ENCODE measurements around the gene ARF1. TPM values are rescaled to one million over a fixed set of nuclear protein-coding genes. Genes with fewer than 3 reads are reported as not detected.

Gene ARF1
- total and polyA plus RNA-seq, 10 of the 15 experiments (the other 5 are each of a cell fraction or from before 2014, with no cell fraction given) = 48.4 to 508 (median 283) TPM

DNA sequence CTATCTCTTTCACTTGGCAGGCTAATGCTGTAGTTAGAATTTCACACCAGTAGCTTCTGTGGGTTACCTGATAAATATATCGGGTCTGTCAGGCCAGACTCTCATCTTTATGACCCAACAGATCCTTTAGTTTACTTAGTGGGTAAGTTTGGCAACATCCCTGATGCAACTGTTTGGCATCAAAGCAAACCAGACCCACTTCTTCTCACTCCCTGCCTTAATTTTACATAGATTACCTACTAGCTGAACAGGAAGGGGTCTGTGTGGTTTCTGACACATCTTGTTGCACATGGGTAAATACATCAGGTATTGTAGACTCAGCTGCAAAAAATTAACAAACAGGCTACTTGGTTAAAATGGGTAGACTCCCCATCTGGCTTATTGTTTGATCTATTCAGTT lies 54.4 kb downstream of the ARF1 start:
- POLR2A ChIA-PET = no interaction called here
- CTCF ChIA-PET = interaction anchor here (1.3 to 6.1 kb wide), 4 partner anchors 27 to 378 kb away, joined by 3 to 54 read pairs (median 6); partner anchors contain the start of genes IBA57 and MRPL55
- intact Hi-C loops (cut with micrococcal nuclease; ENCODE audit: unreplicated experiment) (no loop called here), in situ Hi-C loops (cut with MboI) (loop anchor here (5.0 kb wide), 1 partner anchor 35 kb away; no protein-coding TSS in a partner anchor)
- BruUV-seq (replicated peaks) = no TSS peak
- Histone ChIP-seq H3K27ac (ENCODE audit: control insufficient read depth, insufficient read depth) (no peak overlapping the region), H3K36me3 (ENCODE audit: control insufficient read depth in 2 of 2, insufficient read depth in 2 of 2, low read length in 1 of 2) (peaks cover 0 to 3% of the 10 kb centered on the region in 2 experiments; a peak in 1 of 4 replicates), H3K27me3 (replicated peaks in 1 of 2; ENCODE audit: control insufficient read depth in 2 of 2, insufficient read depth in 2 of 2, low read length in 1 of 2) (no peaks in the 10 kb centered on the region; a peak in 2 of 4 replicates), H3K9me3 (replicated peaks; ENCODE audit: control insufficient read depth, insufficient read depth, low read length) (no peaks in the 10 kb centered on the region), H2AFZ (ENCODE audit: control insufficient read depth, low read depth, low read length) (no peak overlapping the region), H4K20me1 (ENCODE audit: control insufficient read depth, insufficient read depth) (0 out of 2 replicates have a peak, but pooled peaks cover 3% of the 10 kb centered on the region), H3K79me2 (ENCODE audit: control insufficient read depth, insufficient read depth, low read length) (peaks cover 18% of the 10 kb centered on the region), H3K4me1 (ENCODE audit: control insufficient read depth, insufficient read depth, low read length) (peaks cover 11% of the 10 kb centered on the region), H3K4me3 (no peak overlapping the region), H3K9ac (ENCODE audit: control insufficient read depth, insufficient read depth, low read length) (no peak overlapping the region), H3K4me2 (ENCODE audit: control insufficient read depth, insufficient read depth) (no peak overlapping the region)
- DNase-seq (ENCODE audit: low read depth, low spot score) (no peak), FAIRE-seq (no peak), ATAC-seq (no peak)
- TF ChIP-seq, protein P1, sequence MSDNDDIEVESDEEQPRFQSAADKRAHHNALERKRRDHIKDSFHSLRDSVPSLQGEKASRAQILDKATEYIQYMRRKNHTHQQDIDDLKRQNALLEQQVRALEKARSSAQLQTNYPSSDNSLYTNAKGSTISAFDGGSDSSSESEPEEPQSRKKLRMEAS (IDR thresholded peaks at IDR 0.05; ENCODE audit: low read depth, low read length) = no peak
- TF ChIP-seq RUNX3 (IDR thresholded peaks at IDR 0.05; ENCODE audit: low read length) = 0 out of 2 replicates have a peak, but pooled peaks have one; percentile 21
- RAD21 ChIA-PET (ENCODE audit: unreplicated experiment) = interaction anchor here (3.1 kb wide), 1 partner anchor 29 kb away, joined by 13 read pairs; the partner anchor contains the start of gene IBA57
- SMC1A ChIA-PET (ENCODE audit: uncharacterized antibody, unreplicated experiment) = interaction anchor here (0.8 to 1.9 kb wide), 3 partner anchors 11 to 30 kb away, joined by 3 to 7 read pairs (median 3); no protein-coding TSS in a partner anchor
- WGBS (ENCODE audit: insufficient coverage, insufficient replicate concordance, low lambda C conversion rate, missing lambda C conversion rate) = 0% methylated on average over 1 of the region's 1 CpG

DNA sequence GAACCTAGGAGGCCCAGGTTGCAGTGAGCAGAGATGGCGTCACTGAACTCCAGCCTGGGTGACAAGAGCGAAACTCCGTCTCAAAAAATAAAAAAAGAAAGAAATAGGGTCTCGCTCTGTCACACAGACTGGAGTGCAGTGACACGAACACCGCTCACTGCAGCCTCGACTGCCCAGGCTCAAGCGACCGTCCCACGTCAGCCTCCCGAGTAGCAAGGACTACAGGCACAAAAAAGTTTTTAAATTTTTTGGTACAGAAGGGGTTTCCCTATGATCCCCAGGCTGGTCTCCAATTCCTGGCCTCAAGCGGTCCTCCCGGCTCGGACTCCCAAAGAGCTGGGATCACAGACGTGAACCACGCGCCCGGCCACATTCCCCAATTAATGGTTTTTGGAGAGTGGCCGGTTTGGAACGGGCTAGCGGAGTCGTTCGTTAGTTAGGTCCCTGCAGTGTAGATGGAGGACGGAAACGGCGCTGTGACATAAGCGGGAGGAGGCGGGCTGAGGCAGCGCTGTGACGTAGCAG lies 57.0 kb downstream of the ARF1 start:
- peak overlapping the region; percentile 74 for H3K4me2 ChIP-seq (ENCODE audit: control insufficient read depth, insufficient read depth)
- ATAC-seq (no peak), DNase-seq (ENCODE audit: low read depth, low spot score) (no peak), FAIRE-seq (peak; percentile 100)
- SMC1A ChIA-PET (ENCODE audit: uncharacterized antibody, unreplicated experiment) = interaction anchor here (1.0 to 2.4 kb wide), 4 partner anchors 9 to 27 kb away, joined by 3 to 9 read pairs (median 3); partner anchors contain the start of gene IBA57
- RAD21 ChIA-PET (ENCODE audit: unreplicated experiment) = interaction anchor here (0.9 to 1.4 kb wide), 2 partner anchors 26 to 27 kb away, joined by 3 to 8 read pairs; partner anchors contain the start of gene IBA57
- H3K36me3 ChIP-seq (ENCODE audit: control insufficient read depth in 2 of 2, insufficient read depth in 2 of 2, low read length in 1 of 2) = peaks cover 1 to 8% of the 10 kb centered on the region in 2 experiments; a peak in 2 of 4 replicates
- WGBS (ENCODE audit: insufficient coverage, insufficient replicate concordance, low lambda C conversion rate, missing lambda C conversion rate) = 22% methylated on average over 30 of the region's 30 CpGs
- H3K9ac ChIP-seq (ENCODE audit: control insufficient read depth, insufficient read depth, low read length) = peak overlapping the region; percentile 86
- CTCF ChIA-PET = interaction anchor here (1.5 to 6.1 kb wide), 3 partner anchors 10 to 27 kb away, joined by 3 to 54 read pairs (median 12); partner anchors contain the start of gene IBA57
- peaks cover 17% of the 10 kb centered on the region for H3K4me1 ChIP-seq (ENCODE audit: control insufficient read depth, insufficient read depth, low read length)
- peaks cover 44% of the 10 kb centered on the region for H3K79me2 ChIP-seq (ENCODE audit: control insufficient read depth, insufficient read depth, low read length)
- H3K4me3 ChIP-seq = peak overlapping the region; percentile 88
- in situ Hi-C loops (cut with MboI) = loop anchor here (5.0 kb wide), 1 partner anchor 33 kb away; no protein-coding TSS in a partner anchor
- POLR2A ChIA-PET = interaction anchor here (1.0 to 5.6 kb wide), 2 partner anchors 26 to 57 kb away, joined by 4 to 43 read pairs; partner anchors contain the start of genes ARF1 and IBA57
- 0 out of 2 replicates have a peak, but pooled peaks cover 3% of the 10 kb centered on the region for H4K20me1 ChIP-seq (ENCODE audit: control insufficient read depth, insufficient read depth)
- H2AFZ ChIP-seq (ENCODE audit: control insufficient read depth, low read depth, low read length) = peak overlapping the region; percentile 92
- intact Hi-C loops (cut with micrococcal nuclease; ENCODE audit: unreplicated experiment) = no loop called here
- no peaks in the 10 kb centered on the region for H3K9me3 ChIP-seq (replicated peaks; ENCODE audit: control insufficient read depth, insufficient read depth, low read length)
- peak overlapping the region; percentile 93 for H3K27ac ChIP-seq (ENCODE audit: control insufficient read depth, insufficient read depth)
- H3K27me3 ChIP-seq (replicated peaks in 1 of 2; ENCODE audit: control insufficient read depth in 2 of 2, insufficient read depth in 2 of 2, low read length in 1 of 2) = no peaks in the 10 kb centered on the region
- BruUV-seq (replicated peaks) = no TSS peak
- TF ChIP-seq JUND (IDR thresholded peaks at IDR 0.05; ENCODE audit: low read depth, low read length) = no peak
- TF ChIP-seq GABPA (IDR thresholded peaks at IDR 0.05; ENCODE audit: low read depth) = peak; percentile 72
- TF ChIP-seq LARP7 (IDR thresholded peaks at IDR 0.05) = 0 out of 2 replicates have a peak, but pooled peaks have one; percentile 38
- TF ChIP-seq NFIC (IDR thresholded peaks at IDR 0.05; ENCODE audit: low read depth, low read length) = no peak
- TF ChIP-seq, protein P2, sequence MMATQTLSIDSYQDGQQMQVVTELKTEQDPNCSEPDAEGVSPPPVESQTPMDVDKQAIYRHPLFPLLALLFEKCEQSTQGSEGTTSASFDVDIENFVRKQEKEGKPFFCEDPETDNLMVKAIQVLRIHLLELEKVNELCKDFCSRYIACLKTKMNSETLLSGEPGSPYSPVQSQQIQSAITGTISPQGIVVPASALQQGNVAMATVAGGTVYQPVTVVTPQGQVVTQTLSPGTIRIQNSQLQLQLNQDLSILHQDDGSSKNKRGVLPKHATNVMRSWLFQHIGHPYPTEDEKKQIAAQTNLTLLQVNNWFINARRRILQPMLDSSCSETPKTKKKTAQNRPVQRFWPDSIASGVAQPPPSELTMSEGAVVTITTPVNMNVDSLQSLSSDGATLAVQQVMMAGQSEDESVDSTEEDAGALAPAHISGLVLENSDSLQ (IDR thresholded peaks at IDR 0.05) = no peak
- no peak for TF ChIP-seq FOS (IDR thresholded peaks at IDR 0.05; ENCODE audit: borderline replicate concordance, extremely low read depth, insufficient read length)
- 0 out of 2 replicates have a peak, but pooled peaks have one; percentile 46 for TF ChIP-seq POLR2AphosphoS2 (IDR thresholded peaks at IDR 0.05; ENCODE audit: low read depth, low read length)
- no peak for TF ChIP-seq ZNF24 (IDR thresholded peaks at IDR 0.05)
- no peak for TF ChIP-seq BMI1 (IDR thresholded peaks at IDR 0.05; ENCODE audit: borderline replicate concordance)
- TF ChIP-seq MYB (IDR thresholded peaks at IDR 0.05; ENCODE audit: borderline replicate concordance, low read depth, low read length) = no peak
- TF ChIP-seq YY1 (IDR thresholded peaks at IDR 0.05; ENCODE audit: low read depth, low read length) = peak; percentile 54
- no peak for TF ChIP-seq ZNF622 (IDR thresholded peaks at IDR 0.05)

All from GM12878 (cell line).